NT2/D1 (cell line): ENCODE results near the gene ENC1.

ENCODE experiments used
- SUZ12 ChIP-seq: IDR thresholded peaks from 2 replicates; pipeline ENCODE4 v1.6.1; 2011; ENCODE audit not compliant: insufficient read length, insufficient read depth; ENCODE audit errors: extremely low read depth
- ZNF274 ChIP-seq: IDR thresholded peaks from 2 replicates; pipeline ENCODE4 v1.6.1; 2011; ENCODE audit warnings: mild to moderate bottlenecking, low read depth, low read length

DNA sequence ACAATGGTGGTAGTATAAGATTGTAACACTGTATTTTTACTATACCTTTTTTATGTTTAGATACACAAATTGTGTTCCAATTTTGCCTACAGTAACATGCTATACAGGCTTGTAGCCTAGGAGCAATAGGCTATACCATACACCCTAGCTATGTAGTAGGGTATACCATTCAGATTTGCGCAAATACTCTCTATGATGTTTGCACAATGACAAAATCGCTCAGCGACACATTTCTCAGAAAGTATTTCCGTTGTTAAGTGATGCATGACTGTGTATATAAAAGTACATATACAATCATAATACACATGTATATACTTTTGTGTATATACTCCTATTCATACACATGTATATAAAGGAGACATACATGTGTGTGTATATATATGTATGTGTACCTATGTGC is 34.8 kb downstream of the ENC1 start:
- TF ChIP-seq SUZ12 (no peak), ZNF274 (no peak)
